ENCODE measurements around the gene PARL.

DNA sequence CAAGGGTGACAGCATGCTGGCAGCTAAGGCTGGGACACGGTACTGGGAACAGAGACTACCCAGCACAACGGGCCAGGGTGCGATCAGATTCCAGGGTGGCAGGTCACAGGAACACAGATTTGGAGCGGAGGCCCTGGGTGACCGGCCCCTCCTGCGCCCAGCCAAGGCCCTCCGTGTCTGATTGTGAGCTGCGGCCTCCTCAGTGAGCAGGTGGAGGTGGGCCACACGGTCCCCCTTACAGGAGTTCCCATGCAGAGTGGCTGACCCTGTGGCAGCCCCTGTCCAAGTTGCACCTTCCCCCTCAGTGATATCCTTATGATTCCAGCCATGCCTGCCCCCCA, 28.9 kb upstream of the PARL start:
- no peak for TF ChIP-seq FOXM1 (IDR thresholded peaks at IDR 0.05; ENCODE audit: borderline replicate concordance)
- TF ChIP-seq LEF1 (IDR thresholded peaks at IDR 0.05; ENCODE audit: borderline replicate concordance), result no peak
- no peak for TF ChIP-seq SP1 (IDR thresholded peaks at IDR 0.05)
- no peak for TF ChIP-seq SUZ12 (IDR thresholded peaks at IDR 0.05)
- TF ChIP-seq ARNT (IDR thresholded peaks at IDR 0.05), result no peak
- TF ChIP-seq, protein P1, sequence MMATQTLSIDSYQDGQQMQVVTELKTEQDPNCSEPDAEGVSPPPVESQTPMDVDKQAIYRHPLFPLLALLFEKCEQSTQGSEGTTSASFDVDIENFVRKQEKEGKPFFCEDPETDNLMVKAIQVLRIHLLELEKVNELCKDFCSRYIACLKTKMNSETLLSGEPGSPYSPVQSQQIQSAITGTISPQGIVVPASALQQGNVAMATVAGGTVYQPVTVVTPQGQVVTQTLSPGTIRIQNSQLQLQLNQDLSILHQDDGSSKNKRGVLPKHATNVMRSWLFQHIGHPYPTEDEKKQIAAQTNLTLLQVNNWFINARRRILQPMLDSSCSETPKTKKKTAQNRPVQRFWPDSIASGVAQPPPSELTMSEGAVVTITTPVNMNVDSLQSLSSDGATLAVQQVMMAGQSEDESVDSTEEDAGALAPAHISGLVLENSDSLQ (IDR thresholded peaks at IDR 0.05), result no peak
- no peak for TF ChIP-seq ELF4 (IDR thresholded peaks at IDR 0.05)
- TF ChIP-seq NFRKB (IDR thresholded peaks at IDR 0.05), result no peak
- TF ChIP-seq BHLHE40 (IDR thresholded peaks at IDR 0.05; ENCODE audit: borderline replicate concordance), result no peak
- no peak for TF ChIP-seq L3MBTL2 (conservative IDR thresholded peaks at IDR 0.05)
- no peak for TF ChIP-seq TARDBP (IDR thresholded peaks at IDR 0.05)
- TF ChIP-seq HDGF (IDR thresholded peaks at IDR 0.05; ENCODE audit: borderline replicate concordance), result no peak

All from HEK293T (cell line).